HuH-7.5 (cell line): Measurements from ENCODE around the gene SRM.
"Not testable (repeated sequence)": the region's sequence is repeated elsewhere in the genome, so short reads cannot be mapped to it uniquely, and the experiment has no call there.

Experiments
- DNase-seq: peaks from one replicate; pipeline ENCODE4 v3.0.0; 2011; ENCODE audit warnings: low spot score

The SRM gene

GRCh38 chr1:11064942-11065341 is 5.1 kb upstream of the SRM start:
- no peak for DNase-seq

GRCh38 chr1:11063937-11064537 is 4.2 kb upstream of the SRM start:
- DNase-seq: not testable (repeated sequence)

GRCh38 chr1:11062965-11063401 is 3.2 kb upstream of the SRM start:
- no peak for DNase-seq

- no peak for DNase-seq
These were observed 2.0 kb upstream of the SRM start for GRCh38 chr1:11061652-11062365.

GRCh38 chr1:11059155-11059967 is 457 bp downstream of the SRM start:
- DNase-seq: peak; percentile 52

- no peak for DNase-seq
These were observed 1.1 kb downstream of the SRM start for GRCh38 chr1:11058595-11059154.

GRCh38 chr1:11058026-11058425 is 1.8 kb downstream of the SRM start:
- DNase-seq: no peak

GRCh38 chr1:11057477-11057876 is 2.3 kb downstream of the SRM start:
- DNase-seq: no peak

- no peak for DNase-seq
These were observed 3.3 kb downstream of the SRM start for GRCh38 chr1:11056504-11056903.

- no peak for DNase-seq
These were observed 4.1 kb downstream of the SRM start for GRCh38 chr1:11055676-11056075.

- DNase-seq: no peak
These were observed 5.2 kb downstream of the SRM start for GRCh38 chr1:11054666-11055065.

- no peak for DNase-seq
These were observed 5.6 kb downstream of the SRM start for GRCh38 chr1:11054181-11054580.

GRCh38 chr1:11053758-11054137 is 6.1 kb downstream of the SRM start:
- no peak for DNase-seq

GRCh38 chr1:11052839-11053757 is 6.7 kb downstream of the SRM start:
- no peak for DNase-seq

- DNase-seq: no peak
These were observed 7.9 kb downstream of the SRM start for GRCh38 chr1:11051781-11052511.

- DNase-seq: not testable (repeated sequence)
These were observed 8.7 kb downstream of the SRM start for GRCh38 chr1:11051121-11051520.

- DNase-seq: no peak
These were observed 13.0 kb downstream of the SRM start, which contains the start of gene MASP2 for GRCh38 chr1:11046625-11047365. TSS of gene MASP2 (minus strand) at chr1:11047239. CDS start at chr1:11047207, 32 bp downstream.

GRCh38 chr1:11046270-11046566 is 13.6 kb downstream of the SRM start:
- no peak for DNase-seq

- no peak for DNase-seq
These were observed 14.2 kb downstream of the SRM start for GRCh38 chr1:11045428-11046269.
